ENCODE data around the gene INPP4B.

The INPP4B gene

GRCh38 chr4:142725886-142726285 lies 120.2 kb downstream of the INPP4B start:
- DNase-seq (ENCODE audit: low read depth): no peak

DNA sequence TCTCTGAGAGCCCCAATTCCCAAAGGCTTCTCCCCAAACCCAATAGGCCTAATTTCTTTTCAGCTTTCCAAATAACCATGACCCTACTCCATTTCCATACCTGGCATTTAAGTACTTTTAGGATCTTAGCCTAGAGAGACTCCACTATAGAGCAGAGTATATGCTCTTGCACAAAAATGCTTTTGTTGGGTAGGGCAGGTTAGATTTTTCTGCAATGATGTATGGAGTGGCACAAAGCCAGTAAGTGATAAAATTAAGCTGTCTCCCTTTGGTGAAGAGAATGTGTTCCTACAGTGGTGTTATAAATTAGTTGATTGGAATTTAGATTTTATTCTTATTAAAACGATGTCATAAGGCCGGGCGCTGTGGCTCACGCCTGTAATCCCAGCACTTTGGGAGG lies 124.9 kb downstream of the INPP4B start:
- no peak for DNase-seq (ENCODE audit: low read depth)

- DNase-seq (ENCODE audit: low read depth): no peak
Measured at GRCh38 chr4:142719854-142720541, 126.1 kb downstream of the INPP4B start.

GRCh38 chr4:142718981-142719380 lies 127.1 kb downstream of the INPP4B start:
- no peak for DNase-seq (ENCODE audit: low read depth)

- no peak for DNase-seq (ENCODE audit: low read depth)
Measured at GRCh38 chr4:142715727-142716126, 130.4 kb downstream of the INPP4B start.

DNA sequence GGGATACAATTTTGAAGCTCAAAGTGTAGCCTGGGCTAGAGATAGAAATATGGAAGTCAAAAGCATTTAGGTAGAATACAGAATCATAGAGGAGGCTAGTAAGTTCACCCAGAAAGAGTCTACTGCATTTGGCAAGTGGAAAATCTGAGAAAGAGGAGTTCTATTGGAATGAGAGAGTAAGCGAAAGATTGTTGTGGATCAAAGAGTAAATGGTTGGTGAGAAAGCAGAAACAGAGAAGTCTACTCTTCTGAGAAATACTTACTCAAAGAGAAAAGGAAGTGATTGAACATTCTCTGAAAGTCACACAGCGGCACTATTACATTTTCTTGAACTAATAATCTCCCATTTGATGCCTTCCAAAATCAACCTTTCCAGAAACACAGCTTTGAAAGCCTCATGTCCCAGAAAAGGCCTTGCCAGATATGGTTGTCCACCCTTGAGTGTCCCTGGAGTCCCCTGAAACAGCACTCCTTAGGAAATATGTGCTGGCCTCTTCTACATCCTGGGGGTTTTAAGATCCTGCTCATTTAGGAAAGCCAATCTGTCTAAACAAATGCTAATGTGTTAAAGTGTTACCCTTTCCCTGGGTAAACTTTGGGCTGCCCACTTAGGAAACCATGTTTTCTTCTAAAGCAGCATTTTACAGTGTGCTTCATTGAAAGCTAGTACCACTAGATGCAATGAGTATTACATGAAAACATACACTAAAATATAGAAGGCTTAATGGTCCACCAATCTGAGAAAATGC lies 132.6 kb downstream of the INPP4B start:
- DNase-seq (ENCODE audit: low read depth): no peak

- DNase-seq (ENCODE audit: low read depth): no peak
Measured at GRCh38 chr4:142708231-142708630, 137.9 kb downstream of the INPP4B start.

DNA sequence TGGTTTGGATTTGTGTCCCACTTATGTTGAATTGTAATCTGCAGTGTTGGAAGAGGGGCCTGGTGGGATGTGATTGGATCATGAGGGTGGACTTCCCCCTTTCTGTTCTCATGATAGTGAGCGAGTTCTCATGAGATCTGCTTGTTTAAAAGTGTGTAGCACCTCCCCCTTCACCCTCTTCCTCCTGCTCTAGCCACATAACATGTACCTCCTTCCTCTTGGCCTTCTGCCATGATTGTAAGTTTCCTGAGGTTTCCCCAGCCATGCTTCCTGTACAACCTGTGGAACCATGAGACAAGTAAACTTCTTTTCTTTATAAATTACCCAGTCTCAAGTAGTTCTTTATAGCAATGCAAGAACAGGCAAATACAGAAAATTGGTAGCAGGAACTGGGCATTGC lies 138.7 kb downstream of the INPP4B start:
- DNase-seq (ENCODE audit: low read depth): no peak

DNA sequence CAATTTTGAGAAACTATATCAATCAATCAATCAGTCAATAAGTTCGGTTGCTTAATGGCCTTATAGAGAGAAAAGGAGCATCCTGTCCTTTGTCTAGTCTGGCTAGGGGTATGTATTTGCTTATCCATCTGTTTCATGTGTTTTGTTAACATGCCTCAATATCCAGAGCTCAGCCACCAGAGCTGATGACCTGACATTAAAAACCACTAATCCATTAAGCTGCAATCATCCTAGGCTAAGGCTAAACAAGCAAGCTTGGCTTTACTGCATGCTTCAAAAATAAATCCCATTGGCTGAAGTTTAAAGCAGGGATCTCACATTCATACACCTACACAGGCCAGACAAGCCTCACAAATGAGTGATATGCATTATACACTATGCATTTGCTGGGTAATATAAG lies 139.7 kb downstream of the INPP4B start:
- no peak for DNase-seq (ENCODE audit: low read depth)

DNA sequence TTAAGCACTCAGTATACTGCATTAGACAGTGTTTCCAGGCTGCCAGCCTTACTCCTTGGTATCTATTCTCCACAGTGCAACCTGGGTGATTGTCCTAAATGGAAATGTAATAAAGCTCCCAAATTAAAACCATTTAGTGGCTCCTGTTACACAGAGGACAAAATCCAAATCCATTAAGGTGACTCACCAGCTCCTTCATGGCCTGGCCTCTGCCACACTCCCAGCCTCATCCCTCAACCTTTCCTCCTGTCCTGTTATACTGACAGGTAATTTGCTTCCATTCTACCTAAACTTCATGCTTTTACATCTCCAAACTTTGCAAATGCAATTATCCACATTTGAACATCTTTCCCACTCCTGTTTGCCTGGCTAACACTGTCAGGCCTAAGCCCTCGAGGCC lies 140.3 kb downstream of the INPP4B start:
- DNase-seq (ENCODE audit: low read depth): no peak

DNA sequence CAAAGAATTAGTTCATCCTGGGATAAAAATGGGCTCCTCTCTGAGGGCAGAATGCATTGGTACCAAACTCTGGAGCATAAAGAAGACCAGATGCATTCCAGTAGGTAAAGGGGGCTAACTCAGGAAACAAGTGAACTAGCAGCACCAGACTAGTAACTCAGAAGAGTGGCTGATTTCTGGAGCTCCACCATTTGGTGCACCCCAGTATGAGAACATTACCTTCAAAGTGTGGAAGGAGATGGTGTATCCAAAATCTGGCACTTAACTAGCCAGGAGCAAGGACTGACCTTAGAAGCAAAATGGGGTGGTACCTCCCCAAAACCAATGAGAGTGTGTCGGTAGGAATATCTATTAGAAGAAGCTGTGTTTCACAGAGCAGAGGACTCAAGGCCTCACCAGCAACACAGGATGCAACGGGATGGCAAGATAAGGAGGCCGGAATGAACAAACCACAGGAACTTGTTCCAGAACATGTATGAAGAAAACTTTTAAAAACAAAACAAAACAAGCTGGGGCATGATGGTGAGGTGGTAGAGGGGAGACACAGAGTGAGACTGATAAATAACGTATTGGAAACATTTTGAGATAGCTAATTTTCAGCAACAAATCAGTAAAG lies 142.3 kb downstream of the INPP4B start:
- DNase-seq (ENCODE audit: low read depth): no peak

DNA sequence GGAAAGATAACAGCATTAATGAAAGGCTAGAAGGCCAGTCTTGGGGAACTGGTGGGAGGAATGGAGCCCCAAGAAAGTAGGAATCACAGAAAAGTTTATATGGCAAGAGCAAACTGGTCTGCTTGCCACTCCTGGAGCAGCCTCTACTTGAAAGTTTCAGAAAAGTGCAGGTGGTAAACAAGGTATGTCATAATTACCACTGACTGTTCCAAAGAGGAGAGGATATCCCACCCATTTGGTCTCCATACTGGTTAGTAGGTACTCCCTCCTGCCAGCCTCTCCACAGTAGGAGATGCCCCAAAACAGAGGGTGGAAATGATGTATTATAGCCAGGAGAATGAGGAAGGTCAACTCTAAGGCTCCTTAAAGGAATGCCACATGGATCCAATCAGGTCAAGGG lies 145.1 kb downstream of the INPP4B start:
- no peak for DNase-seq (ENCODE audit: low read depth)

GRCh38 chr4:142700531-142700930 lies 145.6 kb downstream of the INPP4B start:
- no peak for DNase-seq (ENCODE audit: low read depth)

DNA sequence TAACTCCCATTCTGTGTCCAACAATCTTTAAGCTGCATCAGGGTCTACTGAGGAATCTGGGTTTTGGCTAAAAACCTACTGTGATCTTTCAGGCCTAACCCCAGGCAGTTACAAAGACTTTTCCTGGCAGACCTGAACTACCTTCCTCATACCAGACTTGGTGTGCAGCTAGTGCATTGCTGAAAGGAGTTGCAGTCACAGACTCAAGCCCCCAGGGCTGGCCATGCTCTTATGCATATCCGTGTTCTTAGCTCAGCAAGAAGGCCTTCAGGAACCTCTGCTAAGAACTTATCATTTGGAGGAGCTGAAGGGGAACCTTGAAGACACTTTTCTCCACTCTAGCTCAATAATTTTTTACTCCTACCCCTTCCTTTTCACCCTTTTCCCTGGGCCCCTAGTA lies 147.5 kb downstream of the INPP4B start:
- DNase-seq (ENCODE audit: low read depth): no peak

GRCh38 chr4:142697928-142698327 lies 148.2 kb downstream of the INPP4B start:
- no peak for DNase-seq (ENCODE audit: low read depth)

- no peak for DNase-seq (ENCODE audit: low read depth)
Measured at GRCh38 chr4:142697320-142697719, 148.8 kb downstream of the INPP4B start.

DNA sequence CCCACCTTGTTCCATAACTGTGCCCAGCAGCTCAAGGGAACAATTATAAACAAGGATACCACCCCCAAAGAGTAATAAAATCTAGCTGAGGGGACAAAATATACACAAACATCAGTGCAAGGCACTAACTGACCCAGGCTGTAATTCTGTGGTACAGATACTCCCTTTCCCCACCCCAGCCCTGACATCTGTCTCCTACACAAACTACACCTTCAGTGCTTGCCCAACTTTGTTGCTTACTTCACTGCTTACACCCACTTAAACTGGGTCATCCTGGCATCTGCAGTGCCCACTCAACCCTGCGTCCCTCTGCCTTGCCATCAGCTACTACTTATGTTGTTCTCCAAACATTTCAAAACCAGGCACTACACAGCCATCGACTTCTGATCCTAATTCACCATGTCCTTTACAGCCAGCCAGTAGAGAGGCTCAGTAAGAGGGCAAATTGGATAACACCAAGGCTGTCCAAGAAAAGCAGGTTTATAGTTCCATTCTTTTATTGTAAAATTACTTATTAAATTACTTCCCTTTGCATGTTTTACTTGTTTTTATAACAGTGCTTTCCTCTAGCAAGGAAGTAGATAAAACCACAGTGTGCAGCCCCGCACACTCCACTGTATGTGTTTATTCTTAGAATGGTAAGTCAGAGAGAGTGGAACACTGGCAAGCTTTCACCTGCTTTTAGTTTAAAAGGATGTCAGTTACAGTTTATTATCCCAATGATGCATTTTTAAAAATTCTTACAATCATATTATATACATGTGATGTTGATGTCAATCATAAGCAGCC lies 149.6 kb downstream of the INPP4B start:
- no peak for DNase-seq (ENCODE audit: low read depth)

DNA sequence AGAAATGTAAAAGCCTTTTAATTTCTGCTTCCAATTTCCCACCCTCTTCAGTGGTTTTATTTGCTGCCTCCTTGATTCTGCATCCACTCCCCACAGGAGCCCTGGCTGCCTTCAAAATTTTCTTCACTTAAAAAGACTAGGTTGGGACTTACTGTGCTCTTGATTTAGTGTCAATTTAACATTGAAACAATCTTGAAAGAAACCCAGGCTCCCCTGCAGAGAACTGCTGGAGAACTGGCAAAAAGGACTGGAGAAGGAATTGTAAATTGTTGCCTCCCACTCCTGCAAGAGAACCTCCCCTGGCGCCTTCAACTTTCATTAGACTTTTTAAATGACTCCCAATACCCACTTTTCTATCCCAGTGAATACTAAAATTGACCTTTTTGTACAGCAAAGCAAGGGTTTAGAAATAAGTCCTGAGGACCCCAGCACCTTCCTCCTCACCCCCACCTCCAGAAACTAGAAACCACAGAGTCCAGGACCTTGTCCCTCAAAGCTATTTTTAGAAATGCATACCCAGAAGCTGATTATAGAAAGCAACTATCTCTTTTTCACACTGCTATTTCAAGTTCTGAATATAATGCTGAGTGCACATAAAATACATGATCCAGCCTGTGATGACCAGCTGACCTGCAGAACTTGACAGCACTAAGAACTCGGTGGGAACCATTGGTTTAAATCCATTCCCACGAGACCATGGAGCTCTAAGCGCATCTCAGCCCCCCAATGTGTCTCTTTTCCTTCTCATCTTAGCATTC lies 155.5 kb downstream of the INPP4B start:
- no peak for DNase-seq (ENCODE audit: low read depth)

DNA sequence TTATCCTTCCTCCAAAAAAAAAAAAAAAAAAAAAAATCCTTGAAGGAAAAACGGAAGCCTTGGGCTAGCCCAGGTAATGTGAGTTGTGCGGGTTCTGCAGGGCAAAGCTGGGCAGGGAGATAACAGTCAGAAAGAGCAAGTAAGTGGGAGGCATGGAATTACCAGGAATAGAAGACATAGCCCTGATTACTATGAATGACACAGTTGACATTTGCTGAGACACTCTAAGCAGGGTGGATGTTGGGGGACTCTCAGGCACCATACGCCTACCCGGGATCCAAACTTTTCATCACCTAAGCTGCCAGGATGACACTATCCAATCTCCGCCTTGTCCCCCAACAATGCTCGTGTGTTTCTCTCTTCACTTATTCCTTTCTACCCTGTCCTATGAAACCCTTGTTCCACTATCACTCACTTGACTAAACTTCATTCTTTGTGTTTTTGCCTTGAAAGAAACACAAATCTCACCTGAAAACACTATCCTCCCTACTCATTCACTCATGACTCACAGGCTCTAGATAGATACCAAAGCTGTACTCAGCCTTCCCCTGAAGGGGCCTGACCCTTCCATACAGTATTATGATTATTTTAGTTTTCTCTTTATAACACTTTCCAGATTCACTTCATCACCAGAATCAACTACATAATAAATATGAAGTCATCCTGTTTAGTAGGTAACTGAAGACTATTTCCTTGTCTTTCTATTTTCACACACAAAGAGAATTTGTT lies 158.4 kb downstream of the INPP4B start:
- DNase-seq (ENCODE audit: low read depth): no peak

DNA sequence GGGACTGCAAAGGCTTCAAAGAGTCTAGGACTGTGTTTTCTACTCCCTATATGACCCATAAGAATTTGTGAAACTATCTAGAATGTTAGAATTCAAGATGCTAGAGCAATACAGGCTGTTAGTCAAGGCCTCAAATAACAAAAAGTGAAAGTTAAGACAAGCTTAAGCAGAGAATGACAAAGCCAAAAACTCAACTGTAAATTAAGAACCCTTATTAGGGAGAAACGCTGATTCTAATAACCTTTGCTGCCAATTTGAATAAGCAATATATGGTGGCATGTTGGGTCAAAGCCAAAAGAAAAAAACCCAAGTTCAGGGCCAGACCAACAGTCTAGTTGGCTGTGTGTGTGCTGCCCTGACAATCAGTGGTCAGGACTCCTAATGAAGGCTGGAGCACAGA lies 160.0 kb downstream of the INPP4B start:
- no peak for DNase-seq (ENCODE audit: low read depth)

GRCh38 chr4:142683997-142684396 lies 162.1 kb downstream of the INPP4B start:
- no peak for DNase-seq (ENCODE audit: low read depth)

Measured in stimulated activated CD8-positive, alpha-beta memory T cell treated with anti-CD3 and anti-CD28 coated beads, Interleukin-4, amount 100 ng/mL, for 24 hours (primary cell).